BJ (cell line): ENCODE measurements around the gene SERGEF. TPM values are rescaled to one million over a fixed set of nuclear protein-coding genes. Genes with fewer than 3 reads are reported as not detected.

ENCODE experiments used
- CTCF ChIA-PET: fragments of 350-600 bp; formaldehyde crosslinking; extraction: SDS; loops from one replicate; lab custom pipeline; 2021; ENCODE audit warnings: antibody characterized with exemption, inconsistent platforms; lab: Yijun Ruan, JAX
- POLR2A ChIA-PET: fragments of 300-600 bp; sonication (Branson Sonifier 250); formaldehyde crosslinking; extraction: SDS; loops from one replicate; lab custom pipeline; 2021; ENCODE audit warnings: antibody characterized with exemption; lab: Charles Lee
- DNase-seq: peaks from one replicate; pipeline ENCODE4 v3.0.0-alpha.2; 2011; ENCODE audit warnings: low read depth
- H3K27me3 ChIP-seq: 2 replicates; pipeline ENCODE4 v1.6.0; 2011; ENCODE audit warnings: low read length; ENCODE audit not compliant: control insufficient read depth, insufficient read depth
- H3K36me3 ChIP-seq: 2 replicates; pipeline ENCODE4 v1.5.1; 2011; ENCODE audit warnings: low read length; ENCODE audit not compliant: control insufficient read depth, insufficient read depth
- H3K4me3 ChIP-seq: 2 replicates; pipeline ENCODE4 v1.5.1; 2011; ENCODE audit warnings: low read depth, mild to moderate bottlenecking, control low read depth, low read length
- polyA plus RNA-seq: library from polyadenylated mRNA; depleted of rRNA; stranded (reverse); fragments of >200 nt; gene quantifications from 2 replicates; pipeline ENCODE4 v1.2.3, GENCODE V29; 2011
- TF ChIP-seq, protein P1 (sequence below): IDR thresholded peaks from 2 replicates; pipeline ENCODE4 v1.5.1; 2011; ENCODE audit warnings: low read depth, mild to moderate bottlenecking, control low read depth, inconsistent platforms, low read length, moderate library complexity; ENCODE audit not compliant: insufficient read depth

SERGEF gene
- polyA plus RNA-seq, 1 experiment: 17.4 TPM

DNA sequence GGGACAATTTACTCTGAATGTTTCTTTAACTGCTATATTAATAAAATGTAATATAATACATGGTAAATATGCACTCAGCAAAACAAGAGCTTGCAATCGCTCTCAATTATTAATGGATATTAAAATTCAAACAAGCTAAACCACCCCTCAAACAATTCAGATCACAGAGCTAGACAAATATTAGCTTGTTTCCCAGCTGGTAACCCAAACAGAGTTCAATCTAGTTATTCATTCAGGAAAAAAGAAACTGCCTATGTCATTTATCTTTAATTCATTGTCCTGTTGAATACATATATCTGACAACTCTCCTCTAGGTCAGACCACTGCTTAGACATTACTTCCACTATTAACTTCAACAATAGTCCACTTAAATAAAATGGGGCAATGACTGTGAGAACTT, 78.7 kb downstream of the SERGEF start:
- POLR2A ChIA-PET: no interaction called here

DNA sequence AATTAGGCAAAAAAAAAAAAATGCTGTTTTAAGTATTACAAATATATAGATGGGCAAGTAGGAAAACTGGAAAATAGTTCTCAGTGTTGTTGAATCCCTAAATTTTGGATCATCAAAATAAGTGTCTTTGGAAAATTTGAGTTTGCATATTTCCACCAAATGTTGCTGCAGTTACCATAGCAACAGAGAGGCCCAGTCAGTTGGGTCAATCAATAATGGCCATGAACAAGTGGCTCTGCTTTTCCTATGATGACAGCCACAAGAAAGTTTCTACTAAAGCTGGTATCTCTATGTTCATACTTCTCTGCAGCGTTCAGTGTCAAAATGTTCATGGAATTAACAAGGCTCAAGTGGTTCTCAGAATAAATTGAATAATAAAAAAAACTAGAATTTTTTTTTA, 79.1 kb downstream of the SERGEF start:
- Histone ChIP-seq H3K36me3 (no peaks in the 10 kb centered on the region), H3K4me3 (no peak overlapping the region), H3K27me3 (no peaks in the 10 kb centered on the region)
- CTCF ChIA-PET: interaction anchor here (1.0 to 1.2 kb wide), 2 partner anchors 20 to 45 kb away, joined by 3 read pairs; no protein-coding TSS in a partner anchor
- no peak for DNase-seq
- TF ChIP-seq, protein P1, sequence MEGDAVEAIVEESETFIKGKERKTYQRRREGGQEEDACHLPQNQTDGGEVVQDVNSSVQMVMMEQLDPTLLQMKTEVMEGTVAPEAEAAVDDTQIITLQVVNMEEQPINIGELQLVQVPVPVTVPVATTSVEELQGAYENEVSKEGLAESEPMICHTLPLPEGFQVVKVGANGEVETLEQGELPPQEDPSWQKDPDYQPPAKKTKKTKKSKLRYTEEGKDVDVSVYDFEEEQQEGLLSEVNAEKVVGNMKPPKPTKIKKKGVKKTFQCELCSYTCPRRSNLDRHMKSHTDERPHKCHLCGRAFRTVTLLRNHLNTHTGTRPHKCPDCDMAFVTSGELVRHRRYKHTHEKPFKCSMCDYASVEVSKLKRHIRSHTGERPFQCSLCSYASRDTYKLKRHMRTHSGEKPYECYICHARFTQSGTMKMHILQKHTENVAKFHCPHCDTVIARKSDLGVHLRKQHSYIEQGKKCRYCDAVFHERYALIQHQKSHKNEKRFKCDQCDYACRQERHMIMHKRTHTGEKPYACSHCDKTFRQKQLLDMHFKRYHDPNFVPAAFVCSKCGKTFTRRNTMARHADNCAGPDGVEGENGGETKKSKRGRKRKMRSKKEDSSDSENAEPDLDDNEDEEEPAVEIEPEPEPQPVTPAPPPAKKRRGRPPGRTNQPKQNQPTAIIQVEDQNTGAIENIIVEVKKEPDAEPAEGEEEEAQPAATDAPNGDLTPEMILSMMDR: no peak
- POLR2A ChIA-PET: no interaction called here

More for the DNA sequence above, 78.7 kb downstream of the SERGEF start:
- Histone ChIP-seq H3K27me3 (no peaks in the 10 kb centered on the region), H3K4me3 (no peak overlapping the region), H3K36me3 (no peaks in the 10 kb centered on the region)
- TF ChIP-seq, protein P1: no peak
- CTCF ChIA-PET: interaction anchor here (1.0 to 1.2 kb wide), 2 partner anchors 21 to 45 kb away, joined by 3 read pairs; no protein-coding TSS in a partner anchor
- no peak for DNase-seq

DNA sequence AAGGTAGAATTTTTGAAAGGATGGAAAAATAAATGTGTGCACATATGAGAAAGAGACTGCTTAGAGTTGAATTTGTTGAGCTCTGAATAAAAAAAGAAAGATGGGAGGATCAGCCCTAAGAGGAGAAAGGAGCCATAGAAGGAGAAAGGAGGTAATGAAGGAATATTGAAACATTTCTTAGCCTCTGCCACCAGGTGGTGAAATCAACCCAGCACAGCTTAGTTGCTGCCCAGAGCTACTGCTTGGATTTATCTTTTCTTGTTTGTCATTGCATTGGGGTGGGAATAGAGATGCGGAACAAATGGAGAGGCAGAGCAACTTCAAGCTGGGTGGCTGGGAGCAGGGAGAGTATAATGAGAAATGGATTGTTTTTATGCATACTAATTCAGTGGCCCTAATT, 80.4 kb downstream of the SERGEF start:
- ChIA-PET CTCF (interaction anchor here (0.9 to 2.9 kb wide), 3 partner anchors 16 to 41 kb away, joined by 3 to 8 read pairs (median 6); no protein-coding TSS in a partner anchor), POLR2A (no interaction called here)
- no peak for DNase-seq
- H3K36me3 ChIP-seq: no peaks in the 10 kb centered on the region
- no peak overlapping the region for H3K4me3 ChIP-seq
- no peaks in the 10 kb centered on the region for H3K27me3 ChIP-seq
- TF ChIP-seq, protein P1: no peak

DNA sequence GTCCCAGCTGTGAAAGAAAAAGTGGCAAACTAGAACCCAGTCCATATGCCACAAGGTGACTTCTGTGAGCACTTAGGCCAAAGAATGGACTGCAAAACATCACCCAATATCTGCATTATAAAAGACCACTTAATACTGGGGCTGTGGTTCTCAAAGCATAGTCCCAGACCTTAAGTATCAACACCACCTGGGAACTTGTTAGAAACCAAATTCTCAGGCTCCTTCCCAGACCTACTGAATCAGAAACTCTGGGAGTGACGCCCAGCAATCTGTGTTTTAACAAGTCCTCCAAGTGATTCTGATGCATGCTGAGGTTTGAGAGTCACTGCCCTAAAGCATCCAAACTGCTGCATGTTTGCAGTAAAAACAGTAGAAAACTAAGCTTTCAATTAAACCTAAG, 81.3 kb downstream of the SERGEF start:
- ChIA-PET CTCF (interaction anchor here (1.2 to 2.9 kb wide), 2 partner anchors 17 to 42 kb away, joined by 6 to 8 read pairs; no protein-coding TSS in a partner anchor), POLR2A (no interaction called here)
- Histone ChIP-seq H3K36me3 (no peaks in the 10 kb centered on the region), H3K27me3 (no peaks in the 10 kb centered on the region), H3K4me3 (no peak overlapping the region)
- DNase-seq: no peak
- TF ChIP-seq, protein P1: no peak

DNA sequence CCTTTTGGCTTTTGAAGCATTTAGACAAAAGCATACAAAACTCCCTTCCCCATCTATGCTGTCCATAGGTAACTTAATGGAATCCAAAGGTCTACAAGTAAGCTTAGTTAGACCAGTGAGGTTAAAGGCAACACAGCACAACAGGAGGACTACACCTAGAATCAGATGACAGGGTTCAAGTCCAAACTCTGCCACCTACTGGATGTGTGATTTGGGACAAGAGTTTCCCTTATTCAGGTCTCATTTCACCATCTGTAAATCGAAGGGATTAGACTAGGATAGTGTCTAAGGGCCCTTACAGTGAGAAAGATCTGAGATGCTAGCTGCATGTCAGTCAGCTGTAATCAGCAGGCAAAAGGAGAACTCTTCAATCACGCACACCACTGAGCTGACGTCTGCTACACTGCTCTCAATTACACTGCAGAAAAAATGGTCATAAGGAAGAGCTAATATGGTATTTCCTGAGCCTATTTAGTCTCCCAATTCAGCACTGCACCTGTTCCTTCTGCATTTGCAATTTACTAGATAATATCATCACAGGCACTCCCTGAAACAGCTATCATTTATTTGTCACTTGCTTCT, 82.2 kb downstream of the SERGEF start:
- ChIA-PET POLR2A (no interaction called here), CTCF (interaction anchor here (0.9 to 2.9 kb wide), 2 partner anchors 18 to 48 kb away, joined by 4 to 8 read pairs; no protein-coding TSS in a partner anchor)
- no peaks in the 10 kb centered on the region for H3K36me3 ChIP-seq
- TF ChIP-seq, protein P1: no peak
- H3K27me3 ChIP-seq: no peaks in the 10 kb centered on the region
- H3K4me3 ChIP-seq: no peak overlapping the region
- DNase-seq: no peak
